A204.1 (cell line): ENCODE data around the gene MFAP4.

Experiments
- FAIRE-seq: peaks from 2 replicates; lab custom pipeline; 2012; peaks lifted over from hg19 to GRCh38; lab: Jason Lieb, UNC

Gene MFAP4

DNA sequence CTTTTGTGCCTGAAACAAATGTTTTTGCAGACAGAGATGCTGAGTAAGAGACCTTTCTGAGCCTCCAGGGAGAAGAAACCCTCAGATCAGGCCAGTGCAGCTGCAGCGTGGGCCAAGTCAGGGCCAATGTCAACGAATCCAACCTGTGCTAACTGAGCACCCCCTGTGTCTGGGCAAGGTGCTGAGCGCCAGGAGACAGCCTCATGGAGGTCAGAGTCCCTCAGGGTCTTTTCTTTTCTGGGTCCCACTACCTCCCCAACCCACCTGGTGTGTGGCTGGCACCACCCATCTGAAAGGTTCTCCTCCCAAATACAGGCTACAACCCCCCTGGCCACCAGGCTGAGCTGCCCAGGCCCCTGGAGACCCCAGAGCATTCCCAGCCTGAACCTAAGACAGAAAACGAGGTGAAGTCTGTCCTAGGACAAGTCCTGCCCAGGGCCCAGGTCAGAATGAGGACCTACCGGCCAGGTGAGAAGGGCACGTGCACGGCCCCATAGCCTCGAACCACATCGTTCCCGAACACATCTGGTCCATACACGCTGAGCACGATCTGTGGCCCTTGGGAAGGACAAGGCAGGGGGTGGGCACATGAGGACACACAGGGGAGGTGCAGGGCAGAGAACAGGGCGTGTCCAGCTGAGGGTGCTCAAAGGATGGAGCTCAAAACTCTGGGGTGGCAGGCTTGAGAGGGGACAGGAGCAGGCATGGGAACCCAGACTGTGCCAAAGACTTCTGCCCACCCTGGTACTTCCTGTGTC, 39.5 kb downstream of the MFAP4 start:
- no peak for FAIRE-seq

DNA sequence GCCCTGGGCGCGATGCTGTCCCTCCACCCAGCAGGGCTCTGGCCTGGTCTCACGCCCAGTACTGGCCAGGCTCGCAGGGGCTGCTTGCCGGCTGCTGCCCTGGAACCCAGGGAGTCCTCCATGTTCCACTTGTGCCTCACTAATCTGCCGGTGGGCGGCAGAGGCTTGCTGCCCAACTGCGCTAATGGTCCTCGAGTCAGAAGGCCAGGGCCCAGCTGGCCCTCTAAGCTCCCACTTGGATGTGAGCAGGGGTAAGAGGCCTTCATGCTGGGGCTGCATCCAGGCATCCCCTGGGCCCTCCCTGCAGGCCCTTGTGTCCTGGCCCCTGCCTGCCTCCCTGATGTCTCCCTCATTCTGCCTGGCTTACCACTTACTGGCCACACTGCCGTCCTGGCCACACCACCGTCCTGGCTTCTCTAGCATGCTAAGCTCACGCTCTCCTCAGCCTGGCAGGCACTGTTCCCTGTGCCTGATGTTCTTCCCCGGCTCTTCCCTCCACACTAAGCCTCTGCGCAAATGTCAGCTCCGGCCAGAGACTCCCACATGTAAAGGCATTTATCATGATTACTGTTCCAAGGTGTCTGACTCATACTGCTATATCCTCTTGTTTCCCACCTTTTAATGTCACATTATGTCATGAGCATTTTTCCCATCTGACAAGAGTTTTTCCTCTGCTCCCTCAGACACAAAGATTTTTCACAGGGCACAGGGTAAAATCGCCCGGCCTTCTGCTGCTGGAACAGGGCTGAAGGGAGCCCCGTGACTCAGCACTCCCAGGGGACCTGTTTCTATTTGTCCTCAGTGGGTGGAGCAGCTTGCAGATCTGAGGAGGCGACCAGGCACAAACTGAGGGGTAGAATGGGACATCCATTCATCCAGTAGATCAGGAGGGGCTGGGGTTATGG, 40.4 kb downstream of the MFAP4 start:
- FAIRE-seq, result no peak

DNA sequence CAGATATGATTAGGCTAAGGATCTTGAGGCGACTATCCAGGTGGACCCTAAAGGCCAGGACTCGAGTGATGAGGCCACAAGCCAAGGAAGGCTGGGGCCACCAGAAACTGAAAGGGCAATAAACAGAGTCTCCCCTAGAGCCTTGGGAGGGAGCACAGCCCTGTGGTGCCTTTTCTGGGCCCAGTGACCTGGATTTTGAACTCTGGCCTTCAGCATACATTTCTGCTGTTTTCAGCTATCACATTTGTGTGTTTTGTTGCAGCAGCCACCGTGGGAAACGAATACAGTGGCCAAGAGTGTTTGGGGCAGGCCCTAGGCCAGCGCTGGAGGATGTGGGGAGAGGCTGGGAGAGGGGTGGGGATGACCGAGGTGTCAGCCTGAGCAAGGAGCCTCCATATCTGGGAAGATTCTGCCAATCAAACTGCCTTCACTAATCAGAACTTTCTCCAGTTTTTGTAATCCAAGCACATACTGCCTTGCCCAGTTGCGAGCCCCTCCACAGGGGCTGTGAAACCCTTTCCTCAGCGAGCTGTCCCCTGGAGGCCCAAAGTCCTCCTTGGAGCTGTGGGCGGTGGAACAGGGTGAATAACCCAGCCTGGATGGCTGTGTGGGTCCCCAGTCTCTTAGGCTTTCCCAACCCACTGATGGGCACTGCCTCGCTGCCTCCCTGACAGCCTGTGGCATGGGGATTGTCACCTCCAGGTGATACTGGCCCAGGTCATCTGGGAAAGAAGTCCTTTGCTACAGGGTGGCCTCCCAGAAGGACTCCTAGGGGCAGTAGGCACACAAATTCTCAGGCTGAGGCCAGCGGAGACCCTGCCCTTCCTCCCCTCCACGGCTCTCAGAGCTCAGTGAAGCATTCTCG, 41.3 kb downstream of the MFAP4 start:
- no peak for FAIRE-seq

DNA sequence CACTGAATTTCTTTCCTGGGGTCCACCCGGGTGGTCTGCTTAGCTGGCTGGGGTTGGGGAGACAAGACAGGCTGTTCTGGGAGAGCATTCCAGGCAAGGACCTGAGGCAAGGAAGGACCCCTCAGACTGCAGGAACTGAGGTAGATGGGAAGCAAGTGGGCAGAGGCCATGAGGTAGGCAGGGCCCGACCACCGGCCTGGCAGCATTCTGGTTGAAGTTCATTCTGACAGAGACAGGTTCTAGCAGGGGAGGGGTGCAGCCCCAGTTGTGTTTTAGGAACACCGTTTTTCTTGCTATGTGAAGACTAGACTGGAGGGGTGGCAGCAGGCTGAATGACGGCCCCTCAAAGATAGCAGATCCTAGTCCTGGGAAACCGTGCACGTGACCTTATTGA, 41.9 kb downstream of the MFAP4 start:
- no peak for FAIRE-seq

DNA sequence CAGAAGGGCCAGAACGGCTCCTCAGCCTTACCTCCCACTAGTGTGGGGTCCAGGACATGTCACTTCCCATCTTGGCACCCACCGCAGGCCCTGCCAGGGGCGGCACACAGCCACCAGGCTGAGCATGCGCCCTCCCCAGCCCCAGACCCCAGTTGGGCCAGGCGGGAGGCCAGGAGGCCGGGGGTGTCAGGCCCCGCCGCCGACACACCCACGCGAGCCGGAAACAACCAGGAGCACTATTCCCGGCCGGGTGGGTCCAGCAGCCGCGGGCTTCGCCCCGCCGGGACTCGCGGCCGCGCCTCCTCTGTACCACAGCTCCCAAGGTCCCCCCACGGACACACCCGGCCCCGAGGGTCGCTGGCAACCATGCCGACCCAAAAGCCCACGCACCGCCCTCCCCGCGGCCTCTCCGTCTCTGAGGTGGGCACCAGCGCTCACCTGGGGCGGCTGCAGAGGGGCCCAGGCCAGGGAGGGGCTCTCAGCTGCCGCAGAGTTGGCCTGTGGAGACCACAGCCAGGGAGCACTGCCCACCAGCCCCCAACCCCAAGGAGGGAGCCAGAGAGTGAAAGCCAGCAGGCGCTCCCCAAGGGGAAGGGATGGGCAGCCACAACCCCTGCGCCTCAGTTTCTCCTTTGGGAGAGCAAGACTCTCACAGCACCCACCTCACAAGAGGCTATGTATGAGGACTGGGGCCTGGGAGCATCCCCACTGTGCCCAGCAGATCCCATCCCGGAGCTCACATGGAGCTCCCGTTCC, 42.5 kb downstream of the MFAP4 start:
- FAIRE-seq, result no peak

DNA sequence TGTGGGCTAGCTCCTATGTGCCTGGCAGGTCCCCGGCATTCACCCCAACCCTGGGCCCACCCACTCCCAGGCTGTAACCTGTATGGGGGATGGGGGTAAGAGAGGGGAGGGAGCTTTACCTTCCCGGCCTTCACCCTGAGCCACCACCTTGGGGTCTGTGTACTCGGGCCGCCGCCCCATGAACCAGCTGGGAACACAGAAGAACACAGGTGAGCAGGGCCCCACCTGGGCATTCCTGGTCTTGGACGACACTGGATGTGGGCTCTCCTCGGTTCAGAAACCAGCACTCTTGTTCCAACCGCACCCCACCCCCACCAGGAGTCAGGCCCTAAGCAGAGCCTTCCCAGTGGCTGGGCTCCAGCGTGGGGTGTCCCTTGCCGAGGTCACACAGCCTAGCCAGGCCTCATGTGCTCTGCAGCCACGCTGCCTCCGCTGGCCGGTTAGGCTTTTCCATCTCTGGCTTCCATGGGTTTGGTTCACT, 43.3 kb downstream of the MFAP4 start:
- FAIRE-seq, result no peak

DNA sequence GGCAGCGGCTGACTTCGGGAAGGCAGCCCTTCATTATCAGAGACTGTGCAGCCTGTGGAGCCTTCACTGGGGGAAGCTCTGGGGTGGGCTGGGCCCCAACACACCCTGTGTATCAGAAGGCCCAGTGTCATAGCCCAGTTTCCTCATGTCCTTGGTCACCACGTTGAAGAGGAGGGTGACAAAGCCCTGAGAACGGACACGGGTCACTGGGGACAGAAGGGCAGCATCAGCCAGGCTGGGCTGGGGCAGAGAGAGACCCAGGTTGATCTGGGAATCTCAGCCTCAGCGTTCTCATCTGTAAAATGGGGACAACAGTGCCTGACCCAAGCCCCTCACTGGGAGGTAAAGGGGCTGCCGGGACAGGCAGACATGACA, 43.7 kb downstream of the MFAP4 start:
- no peak for FAIRE-seq

DNA sequence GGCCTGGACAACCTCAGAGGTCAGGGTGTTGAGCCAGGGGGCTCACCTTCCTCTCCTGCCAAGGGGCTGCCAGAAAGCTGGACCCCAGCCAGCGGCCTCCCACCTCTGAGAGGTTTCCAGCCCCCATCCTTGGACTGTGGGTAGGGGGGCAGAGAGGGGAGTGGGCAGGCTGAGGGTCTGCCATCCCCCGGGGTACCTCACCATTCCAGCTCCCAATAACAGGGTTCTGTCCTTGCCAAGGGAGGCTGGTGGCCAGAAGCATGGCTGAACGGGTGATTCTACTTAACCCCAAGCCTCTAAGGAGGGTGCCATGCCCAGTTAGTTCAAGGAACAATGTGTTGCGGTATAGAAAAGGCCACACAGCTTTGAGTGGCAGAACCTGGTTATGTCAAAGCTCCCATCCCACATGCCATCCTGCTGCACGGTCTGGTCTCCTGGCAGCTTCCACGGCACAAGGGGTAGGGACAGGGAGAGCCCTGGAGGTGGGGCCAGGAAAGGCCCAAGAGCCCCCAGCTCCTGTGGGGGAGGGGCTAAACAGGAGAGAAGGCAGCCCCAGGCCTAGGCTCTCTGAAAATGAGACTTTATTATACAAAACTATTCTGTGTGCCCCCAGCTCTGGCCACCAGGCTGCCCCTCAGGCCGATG, 44.3 kb downstream of the MFAP4 start:
- FAIRE-seq, result no peak

DNA sequence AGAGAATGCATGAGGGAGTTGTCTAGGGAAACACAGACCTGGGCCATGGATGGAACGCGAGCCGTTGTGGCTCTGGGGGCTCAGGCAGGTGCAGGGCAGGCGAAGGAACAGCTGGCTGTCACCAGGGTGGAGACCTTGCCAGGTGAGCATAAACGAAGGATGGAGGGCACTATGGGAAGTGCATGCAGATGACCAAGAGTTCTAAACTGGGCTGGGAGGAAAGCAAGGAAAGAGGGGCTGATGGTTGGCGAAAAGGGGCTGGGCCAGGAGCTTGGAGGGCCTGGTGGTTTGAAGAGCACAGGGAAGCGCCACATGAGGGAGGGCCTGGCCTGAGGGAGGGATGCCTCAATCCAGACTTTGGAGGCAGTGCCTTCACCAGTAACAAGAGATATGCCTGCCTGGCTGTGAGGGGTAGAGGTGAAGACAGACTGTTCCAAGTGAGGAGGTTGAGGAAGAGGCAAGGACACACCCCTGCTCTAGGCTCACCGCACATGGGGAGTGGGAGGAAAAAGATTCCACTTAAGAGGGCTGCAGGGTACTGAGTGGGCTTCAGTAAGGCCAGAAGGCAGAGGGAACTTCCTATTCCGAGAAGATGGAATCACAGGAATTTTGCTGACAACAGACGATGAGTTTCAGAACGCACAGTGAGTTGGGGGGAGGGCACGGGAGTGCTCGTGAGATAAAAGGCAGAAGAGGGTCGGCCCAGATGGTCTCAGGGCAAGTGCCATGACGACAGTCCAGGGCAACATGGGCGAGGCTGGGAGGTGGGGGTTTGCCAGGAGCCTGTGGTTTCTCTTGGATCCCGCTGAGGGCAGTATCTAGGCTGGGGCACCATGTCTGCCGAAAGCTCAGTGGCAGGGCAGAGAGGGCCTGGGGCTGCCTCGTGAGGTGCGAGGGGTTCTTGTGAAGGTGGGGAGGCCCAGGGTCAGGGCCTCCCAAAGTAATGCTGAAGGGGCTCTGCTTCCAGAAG, 45.1 kb downstream of the MFAP4 start:
- no peak for FAIRE-seq

DNA sequence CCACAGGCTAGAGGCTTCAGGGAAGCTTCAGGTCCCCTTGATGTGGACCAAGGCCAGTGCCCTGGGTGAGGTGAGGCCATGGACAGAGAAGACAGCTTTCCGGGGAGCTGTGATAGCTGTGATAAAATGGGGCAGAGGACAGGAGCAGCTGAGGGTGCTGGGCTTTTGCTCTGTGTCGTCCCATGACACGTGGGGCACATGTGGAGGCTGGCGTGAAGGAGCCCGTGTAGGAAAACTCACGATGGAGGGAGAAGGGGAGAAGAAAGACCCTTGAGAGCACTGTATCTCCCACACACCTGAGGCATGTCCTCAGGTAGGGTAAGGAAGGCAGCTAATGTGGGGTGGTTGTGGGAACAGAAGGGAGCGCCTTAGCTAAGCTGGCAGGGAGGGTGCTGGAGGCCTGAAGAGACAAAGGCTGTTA, 45.8 kb downstream of the MFAP4 start:
- no peak for FAIRE-seq

DNA sequence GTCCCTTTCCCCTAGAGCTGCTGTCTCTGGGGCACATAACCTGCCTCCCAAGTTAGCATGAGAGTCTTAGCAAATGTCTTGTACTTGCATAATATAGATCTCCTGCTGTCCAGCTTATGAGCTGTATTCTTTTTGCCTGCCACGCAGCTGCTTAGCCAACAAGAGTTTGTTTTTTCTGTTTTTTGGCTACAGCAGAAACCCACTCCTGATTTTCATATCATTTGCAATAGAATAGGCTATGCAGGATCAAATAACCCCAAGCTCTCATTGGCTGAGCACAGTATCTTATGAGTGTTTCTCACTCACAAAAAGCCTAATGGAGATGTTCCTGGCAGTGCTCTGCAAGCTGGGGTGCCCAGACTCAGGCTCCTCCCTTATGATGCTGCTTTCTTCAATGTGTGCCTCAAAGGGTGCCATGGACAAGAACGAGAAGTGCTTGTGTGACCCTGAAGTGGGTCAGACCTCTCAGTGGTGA, 47.6 kb downstream of the MFAP4 start:
- no peak for FAIRE-seq

DNA sequence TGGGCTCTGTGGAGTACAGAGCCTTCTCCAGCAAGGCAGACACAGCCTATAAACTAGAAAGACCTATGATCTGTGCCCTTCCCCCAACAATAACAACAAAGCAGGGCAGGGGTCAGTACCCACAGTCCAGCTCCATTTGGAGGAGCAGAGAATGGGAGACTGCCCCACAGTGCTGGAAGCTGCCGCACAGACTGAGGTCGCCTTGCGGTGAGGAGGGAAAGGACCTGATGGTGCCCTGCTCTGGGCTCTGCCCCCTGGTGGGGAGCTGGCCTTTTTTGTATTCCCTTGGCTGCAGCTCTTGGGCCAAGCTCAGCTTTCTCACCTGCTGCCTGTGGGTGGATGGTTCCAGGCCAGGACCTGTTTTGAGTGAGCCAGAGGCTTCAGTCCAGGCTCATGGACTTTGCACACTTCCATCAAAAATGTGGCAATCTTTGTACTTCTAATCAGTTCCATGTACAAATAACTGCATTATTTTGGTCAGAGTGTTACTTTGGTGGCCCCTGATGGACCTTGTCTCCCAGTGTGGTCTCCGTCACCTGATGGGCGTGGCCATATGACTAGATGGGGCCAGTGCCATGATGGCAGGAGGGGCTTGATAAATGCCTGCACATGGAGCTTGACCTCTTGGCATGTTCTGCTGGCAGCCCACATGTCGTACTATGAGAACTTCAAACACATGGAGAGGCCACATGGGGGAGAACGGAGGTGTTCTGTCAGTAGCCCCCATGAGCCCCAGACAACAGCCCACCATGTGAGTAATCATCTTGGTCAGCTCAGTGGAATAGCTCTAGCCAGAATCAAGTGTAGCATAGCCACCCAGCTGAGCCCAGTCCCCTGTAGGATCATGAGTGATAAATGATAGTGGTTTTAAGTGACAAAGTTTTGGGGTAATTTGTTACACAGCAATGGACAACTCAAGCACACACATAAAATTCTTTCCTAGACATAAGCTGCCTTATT, 48.7 kb downstream of the MFAP4 start:
- no peak for FAIRE-seq

DNA sequence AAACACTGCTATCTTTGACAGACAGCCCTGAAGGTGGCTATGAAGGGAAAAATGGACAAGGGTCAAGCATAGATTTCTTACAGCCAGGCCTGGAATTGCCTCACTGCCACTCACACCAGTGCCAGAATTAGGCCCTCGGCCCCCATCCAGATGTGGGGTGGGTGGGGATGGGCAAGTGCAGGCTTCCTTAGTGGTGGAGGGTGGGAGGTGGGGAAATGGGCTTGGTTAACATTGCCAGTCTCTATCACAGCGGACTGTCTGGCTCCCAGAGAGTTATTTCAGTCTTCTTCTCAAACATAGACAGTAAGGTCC, 49.3 kb downstream of the MFAP4 start:
- no peak for FAIRE-seq

DNA sequence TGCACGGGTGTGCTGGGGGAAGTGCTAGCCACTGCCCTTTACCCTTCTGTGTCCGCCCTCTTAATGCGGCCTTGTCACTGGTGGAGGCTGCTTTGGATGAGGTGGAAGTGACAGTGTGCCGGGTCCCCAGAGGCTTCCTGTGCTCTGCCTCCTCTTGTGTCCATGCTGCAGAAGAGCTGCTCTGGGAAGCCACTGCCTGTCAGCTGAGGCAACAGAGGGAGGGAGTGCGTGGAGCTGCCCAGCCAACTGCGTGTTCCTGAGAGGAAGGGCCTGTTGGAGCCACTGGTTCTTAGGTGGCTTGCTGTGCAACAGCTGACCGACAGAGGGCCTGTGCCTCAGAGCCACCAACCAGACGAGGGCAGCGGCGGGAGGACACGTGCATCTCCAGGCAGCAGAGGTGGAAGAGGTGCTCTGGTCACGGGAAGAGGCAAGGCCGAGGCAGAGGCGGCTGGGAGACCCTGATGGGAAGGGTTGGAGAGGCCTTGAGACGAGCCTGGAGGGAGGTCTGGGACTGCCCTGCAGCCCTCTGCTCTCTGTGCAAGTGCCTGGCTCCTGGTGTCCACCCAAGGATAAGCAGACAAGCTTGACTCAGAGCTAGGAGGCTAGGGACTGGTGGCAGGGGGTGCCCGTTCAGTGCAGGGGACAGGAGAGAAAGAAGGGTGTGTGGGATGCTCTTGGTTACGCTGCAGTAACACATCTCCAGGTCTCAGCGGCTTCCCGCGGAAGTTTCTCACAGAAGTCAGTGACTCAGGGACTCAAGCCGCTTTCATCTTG, 49.9 kb downstream of the MFAP4 start:
- FAIRE-seq, result no peak

DNA sequence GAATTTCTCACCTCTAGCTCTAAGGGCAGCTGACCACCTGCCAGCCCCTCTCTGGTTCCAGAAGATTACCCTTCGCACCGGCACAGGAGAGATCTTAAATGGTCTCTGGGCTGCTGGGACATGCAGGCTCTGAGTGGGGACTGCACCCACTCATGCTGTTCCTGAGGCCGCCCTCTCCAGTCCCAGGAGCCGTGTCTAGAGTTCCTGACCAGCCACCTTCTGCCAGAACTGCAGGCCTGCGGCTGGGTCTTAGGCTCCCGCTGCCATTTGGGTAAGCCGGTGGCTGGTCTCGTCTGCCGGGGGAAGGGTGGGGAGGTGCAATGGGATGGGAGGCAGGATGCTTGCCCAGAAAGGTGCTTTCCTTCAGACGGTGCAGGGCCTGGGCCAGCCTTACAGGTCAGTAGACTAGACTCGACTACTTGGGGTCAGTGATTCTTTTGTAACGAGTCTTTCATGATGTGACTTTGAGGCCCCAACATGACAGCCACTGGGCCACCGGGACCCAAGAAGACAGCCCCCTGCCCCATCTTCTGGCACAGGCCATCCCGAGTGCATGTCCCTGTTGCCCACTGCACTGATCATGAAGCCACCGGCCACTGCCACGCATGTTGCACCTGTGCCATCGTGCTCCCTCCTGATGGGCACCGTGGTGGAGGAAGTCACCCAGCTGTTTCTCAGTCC, 50.9 kb downstream of the MFAP4 start:
- no peak for FAIRE-seq

DNA sequence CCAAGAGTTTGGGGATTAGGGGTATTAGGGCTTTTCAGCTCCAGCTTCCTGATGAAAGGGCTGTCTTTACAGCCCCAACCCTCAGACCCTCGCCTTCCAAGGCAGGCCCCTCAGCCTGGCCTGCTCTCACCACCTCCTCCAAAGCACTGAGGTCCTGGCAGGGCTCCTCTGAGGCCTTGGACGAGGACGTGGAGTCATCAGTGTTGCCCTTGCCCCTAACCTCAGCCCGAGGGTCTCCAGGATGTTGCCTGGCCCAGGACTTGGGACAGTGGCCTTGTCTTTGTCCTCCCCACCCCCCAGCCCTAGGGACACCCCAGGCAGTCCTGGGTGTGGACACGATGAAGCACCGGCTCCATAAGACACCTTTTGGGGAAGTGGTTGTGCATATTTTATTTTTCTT, 52.7 kb downstream of the MFAP4 start:
- FAIRE-seq, result no peak

DNA sequence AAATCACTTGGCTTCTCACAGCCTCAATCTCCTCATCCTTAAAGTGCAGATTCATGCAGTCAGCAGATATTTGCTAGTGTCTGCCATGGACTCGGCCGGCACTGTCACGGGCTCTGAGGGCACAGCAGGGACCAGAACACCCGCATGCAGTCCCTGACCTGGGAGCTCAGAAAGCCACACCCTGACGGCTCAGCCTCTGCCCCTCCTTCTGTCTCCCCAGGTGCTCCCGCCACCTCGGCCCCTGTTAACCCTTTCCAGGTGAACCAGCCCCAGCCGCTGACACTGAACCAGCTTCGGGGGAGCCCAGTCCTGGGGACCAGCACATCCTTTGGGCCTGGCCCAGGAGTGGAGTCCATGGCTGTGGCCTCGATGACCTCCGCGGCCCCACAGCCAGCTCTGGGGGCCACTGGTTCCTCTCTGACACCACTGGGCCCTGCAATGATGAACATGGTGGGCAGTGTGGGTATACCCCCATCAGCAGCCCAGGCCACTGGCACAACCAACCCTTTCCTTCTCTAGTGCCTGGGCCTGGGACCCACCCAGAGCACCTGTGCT, 53.2 kb downstream of the MFAP4 start:
- no peak for FAIRE-seq
